Measurements from ENCODE around the gene TLR10. TPM values are rescaled to one million over a fixed set of nuclear protein-coding genes. Genes with fewer than 3 reads are reported as not detected.

TLR10 gene
- under 0.01 TPM in 1 of 2 replicates, not detected in the other for total RNA-seq

GRCh38 chr4:38782452-38783108 lies at the start of gene TLR10:
TLR10 (minus strand) TSS chr4:38782990; CDS start chr4:38775590, 7,400 bp downstream.

GRCh38 chr4:38804654-38805295 lies 22.0 kb upstream of the TLR10 start, which contains the start of gene TLR1:
TLR1 (minus strand) TSS chr4:38804791; CDS start chr4:38798831, 5,960 bp downstream.

Other genes with a start within 250 kb of the TLR10 start
- gene KLF3, start 118.8 kb downstream of the TLR10 start, total RNA-seq, result 44.4 and 59.5 TPM in 2 replicates
- 0.34 and 0.78 TPM in 2 replicates for gene TLR1, start 21.8 kb upstream of the TLR10 start, total RNA-seq
- 0.34 and 0.50 TPM in 2 replicates for gene TLR6, start 73.8 kb upstream of the TLR10 start, total RNA-seq
- gene FAM114A1, start 84.8 kb upstream of the TLR10 start, total RNA-seq, result 28.0 and 73.3 TPM in 2 replicates
- 3.8 and 4.8 TPM in 2 replicates for gene TMEM156, start 249.4 kb upstream of the TLR10 start, total RNA-seq

Data from nasal cavity respiratory epithelium epithelial cell of viscerocranial mucosa (primary cell).